K562 (cell line): ENCODE results near the gene C1orf87. TPM values are rescaled to one million over a fixed set of nuclear protein-coding genes. Genes with fewer than 3 reads are reported as not detected.

Source experiments
- ATAC-seq: fragments of 200-7000 bp; cut with Tn5 transposase; 3 replicates; pipeline ENCODE4 v1.9.1; 2020; ENCODE audit warnings: moderate library complexity
- BruUV-seq: library from RNA; stranded (reverse); fragments of 400-500 nt; replicated peaks from 2 replicates; lab custom pipeline; 2021; lab: Mats Ljungman, UMichigan
- CTCF ChIA-PET: fragments of 300-600 bp; formaldehyde crosslinking; extraction: SDS; loops from one replicate; lab custom pipeline; 2021; ENCODE audit warnings: low intra/inter-chr PET ratio; lab: Yijun Ruan, JAX
- POLR2A ChIA-PET: fragments of 300-600, 350-650 bp; sonication (Branson Sonifier 250); formaldehyde crosslinking; extraction: SDS; loops from one replicate; lab custom pipeline; 2021; ENCODE audit warnings: antibody characterized with exemption, inconsistent platforms; lab: Yijun Ruan, JAX
- DNase-seq, 4 experiments: peaks; one replicate each; pipeline versions ENCODE4 v3.0.0 to v3.0.0-alpha.2; 2011 to 2018; ENCODE audit warnings: low spot score in 3 of 4, mixed read lengths in 3 of 4; ENCODE audit errors: extremely low read depth in 1 of 4
- FAIRE-seq: peaks from 2 replicates; lab custom pipeline; 2011; peaks lifted over from hg19 to GRCh38; lab: Jason Lieb, UNC
- H2AFZ ChIP-seq: 2 replicates; pipeline ENCODE4 v1.6.0; 2011; ENCODE audit warnings: low read depth, low read length, control low read depth, inconsistent platforms
- H3K27ac ChIP-seq: fragments of 200-600 bp; 3 replicates; pipeline ENCODE4 v1.8.0; 2011; ENCODE audit warnings: low read depth, mild to moderate bottlenecking, control low read depth, inconsistent platforms, low read length, moderate library complexity, mixed read lengths; ENCODE audit errors: extremely low read depth
- H3K27me3 ChIP-seq, 2 experiments: fragments of 300-600 bp in 1 of 2; 2 replicates in 1 of 2; 3 replicates in 1 of 2; pipeline versions ENCODE4 v1.6.0 to v1.8.0; 2011; ENCODE audit warnings: inconsistent platforms in 2 of 2, low read length in 2 of 2, mild to moderate bottlenecking in 1 of 2, mixed read lengths in 1 of 2, moderate library complexity in 1 of 2; ENCODE audit not compliant: control insufficient read depth in 2 of 2, insufficient read depth in 2 of 2
- H3K36me3 ChIP-seq: fragments of 300-600 bp; 3 replicates; pipeline ENCODE4 v1.8.0; 2011; ENCODE audit warnings: mild to moderate bottlenecking, low read length, inconsistent platforms; ENCODE audit not compliant: control insufficient read depth, insufficient read depth
- H3K4me1 ChIP-seq, 2 experiments: fragments of 200-600 bp in 1 of 2; replicated peaks in 1 of 2; 2 replicates in 1 of 2; 3 replicates in 1 of 2; pipeline versions ENCODE4 v1.5.1 to v1.8.0; 2011; ENCODE audit warnings: inconsistent platforms in 2 of 2, low read length in 2 of 2, mild to moderate bottlenecking in 1 of 2, mixed read lengths in 1 of 2, moderate library complexity in 1 of 2; ENCODE audit not compliant: control insufficient read depth in 2 of 2, insufficient read depth in 2 of 2
- H3K4me2 ChIP-seq: 2 replicates; pipeline ENCODE4 v1.6.1; 2011; ENCODE audit warnings: low read length, control low read depth, inconsistent platforms, mixed read lengths; ENCODE audit not compliant: insufficient read depth
- H3K4me3 ChIP-seq: fragments of 200-600 bp; sonication (generic), shearing (Covaris generic); 2 replicates; pipeline ENCODE4 v1.5.1; 2016; ENCODE audit warnings: control low read depth, inconsistent platforms
- H3K79me2 ChIP-seq: fragments of 200-600 bp; 3 replicates; pipeline ENCODE4 v1.8.0; 2011; ENCODE audit warnings: low read length, inconsistent platforms; ENCODE audit not compliant: control insufficient read depth, insufficient read depth
- H3K9ac ChIP-seq, 2 experiments: 2 replicates each; pipeline versions ENCODE4 v1.6.0 to v1.6.1; 2011; ENCODE audit warnings: low read depth in 2 of 2, low read length in 2 of 2, control low read depth in 1 of 2, inconsistent platforms in 1 of 2, mild to moderate bottlenecking in 1 of 2, mixed read lengths in 1 of 2; ENCODE audit not compliant: insufficient read depth in 1 of 2
- H3K9me1 ChIP-seq: one replicate; pipeline ENCODE4 v1.6.0; 2011; ENCODE audit warnings: inconsistent platforms, mild to moderate bottlenecking, low read length, moderate library complexity; ENCODE audit not compliant: control insufficient read depth, insufficient read depth
- H3K9me3 ChIP-seq: replicated peaks from 2 replicates; pipeline ENCODE4 v1.5.1; 2011; ENCODE audit warnings: low read depth, low read length, inconsistent platforms; ENCODE audit not compliant: control insufficient read depth, insufficient read depth
- H4K20me1 ChIP-seq: replicated peaks from 2 replicates; pipeline ENCODE4 v1.6.1; 2011; ENCODE audit warnings: low read length, inconsistent platforms, mixed read lengths; ENCODE audit not compliant: control insufficient read depth, insufficient read depth
- ARID2 ChIP-seq: fragments of 450-650 bp; IDR thresholded peaks from 2 replicates; pipeline ENCODE4 v1.6.1; 2017; ENCODE audit warnings: antibody characterized with exemption, mild to moderate bottlenecking
- NCOA2 ChIP-seq, 2 experiments: fragments of 450-650 bp; IDR thresholded peaks; 2 replicates each; pipeline ENCODE4 v1.6.1; 2018; ENCODE audit warnings: mild to moderate bottlenecking in 2 of 2, moderate library complexity in 1 of 2; ENCODE audit not compliant: partially characterized antibody in 2 of 2
- ZKSCAN1 ChIP-seq: fragments of 150-350 bp; IDR thresholded peaks from 2 replicates; pipeline ENCODE4 v1.6.1; 2016; ENCODE audit warnings: low read depth, low read length
- ZNF12 ChIP-seq: sonication (generic); formaldehyde crosslinking; IDR thresholded peaks from 2 replicates; pipeline ENCODE4 v1.4.0; 2020; ENCODE audit warnings: mild to moderate bottlenecking, missing genetic modification reagents
- ZNF584 ChIP-seq: fragments of 200-800 bp; sonication (Bioruptor generic); IDR thresholded peaks from 2 replicates; pipeline ENCODE4 v1.6.1; 2016; ENCODE audit warnings: low read depth, mild to moderate bottlenecking, missing genetic modification characterization, missing compliant biosample characterization
- WGBS: fragments of 100-300 bp; shearing (Covaris generic); methylation state at CpG from one replicate; pipeline ENCODE4 v1.1.6; 2016; ENCODE audit warnings: low coverage, mixed read lengths; ENCODE audit not compliant: insufficient coverage; ENCODE audit errors: missing lambda C conversion rate; 5-methylcytosine and 5-hydroxymethylcytosine counted together
- in situ Hi-C: fragments of 300-500 bp; cut with MboI; formaldehyde crosslinking; loops from 4 replicates; pipeline ENCODE4 v1.15.0; 2018; ENCODE audit warnings: inconsistent platforms, mixed read lengths
- intact Hi-C: fragments of 100-400 bp; cut with micrococcal nuclease; formaldehyde crosslinking; loops from 2 replicates; pipeline ENCODE4 v1.14.2; 2022
- polyA plus RNA-seq, 8 experiments: library from polyadenylated mRNA; depleted of rRNA in 4 of 8; stranded (reverse) in 5 of 8; unstranded in 3 of 8; fragments of >200 nt; fragmentation: Nextera tagmentation in 2 of 8; fragmentation: Illumina TruSeq in 1 of 8; extraction: Ambion mirVana in 2 of 8; extraction: Trizol in 1 of 8; gene quantifications; 2 replicates each; pipeline versions ENCODE4 v1.2.1 to v1.2.3, GENCODE V29; 2011 to 2014; ENCODE audit warnings: inconsistent platforms in 1 of 8, missing spikeins in 1 of 8
- total RNA-seq, 7 experiments: library from RNA; depleted of rRNA in 6 of 7; stranded (reverse); fragments of >200 nt in 6 of 7; fragmentation: Illumina TruSeq in 2 of 7; extraction: Trizol in 2 of 7; gene quantifications; 2 replicates each; pipeline versions ENCODE4 v1.2.1 to v1.2.3, GENCODE V29; 2011 to 2021; ENCODE audit warnings: low replicate concordance in 1 of 7
- TF ChIP-seq, protein P1 (sequence below): fragments of 150-350 bp; conservative IDR thresholded peaks from 2 replicates; pipeline ENCODE4 v1.6.1; 2014; ENCODE audit warnings: low read length
- TF ChIP-seq, protein P2 (sequence below): fragments of 450-650 bp; IDR thresholded peaks from 2 replicates; pipeline ENCODE4 v1.6.1; 2018; ENCODE audit warnings: mild to moderate bottlenecking, low read depth; ENCODE audit not compliant: partially characterized antibody

Gene C1orf87
- total and polyA plus RNA-seq, 9 of the 15 experiments (the other 6 are each of a cell fraction or from before 2014, with no cell fraction given) = not detected

DNA sequence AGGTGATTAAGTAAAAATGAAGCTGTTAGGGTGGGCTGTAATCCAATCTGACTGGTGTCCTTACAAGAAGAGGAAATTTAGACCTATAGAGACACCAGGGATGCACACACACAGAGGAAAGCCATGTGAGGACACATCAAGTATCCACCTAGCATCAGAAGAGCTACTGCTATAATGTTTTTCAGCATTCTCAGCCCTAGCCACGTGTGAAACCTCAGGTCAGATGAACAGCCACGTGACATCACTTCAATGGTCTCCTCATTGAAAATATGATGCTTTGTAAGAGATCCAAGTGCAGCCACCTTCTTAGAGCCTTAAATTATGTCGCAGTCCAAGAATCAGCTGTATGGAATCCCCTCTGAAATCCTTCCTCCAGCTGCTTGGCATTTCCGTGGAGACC lies 65.1 kb downstream of the C1orf87 start (continued):
- TF ChIP-seq, protein P1, sequence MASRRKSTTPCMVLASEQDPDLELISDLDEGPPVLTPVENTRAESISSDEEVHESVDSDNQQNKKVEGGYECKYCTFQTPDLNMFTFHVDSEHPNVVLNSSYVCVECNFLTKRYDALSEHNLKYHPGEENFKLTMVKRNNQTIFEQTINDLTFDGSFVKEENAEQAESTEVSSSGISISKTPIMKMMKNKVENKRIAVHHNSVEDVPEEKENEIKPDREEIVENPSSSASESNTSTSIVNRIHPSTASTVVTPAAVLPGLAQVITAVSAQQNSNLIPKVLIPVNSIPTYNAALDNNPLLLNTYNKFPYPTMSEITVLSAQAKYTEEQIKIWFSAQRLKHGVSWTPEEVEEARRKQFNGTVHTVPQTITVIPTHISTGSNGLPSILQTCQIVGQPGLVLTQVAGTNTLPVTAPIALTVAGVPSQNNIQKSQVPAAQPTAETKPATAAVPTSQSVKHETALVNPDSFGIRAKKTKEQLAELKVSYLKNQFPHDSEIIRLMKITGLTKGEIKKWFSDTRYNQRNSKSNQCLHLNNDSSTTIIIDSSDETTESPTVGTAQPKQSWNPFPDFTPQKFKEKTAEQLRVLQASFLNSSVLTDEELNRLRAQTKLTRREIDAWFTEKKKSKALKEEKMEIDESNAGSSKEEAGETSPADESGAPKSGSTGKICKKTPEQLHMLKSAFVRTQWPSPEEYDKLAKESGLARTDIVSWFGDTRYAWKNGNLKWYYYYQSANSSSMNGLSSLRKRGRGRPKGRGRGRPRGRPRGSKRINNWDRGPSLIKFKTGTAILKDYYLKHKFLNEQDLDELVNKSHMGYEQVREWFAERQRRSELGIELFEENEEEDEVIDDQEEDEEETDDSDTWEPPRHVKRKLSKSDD = no peak
- no peak for TF ChIP-seq NCOA2 (IDR thresholded peaks at IDR 0.05; ENCODE audit: partially characterized antibody in 2 of 2)
- TF ChIP-seq ZNF584 = no peak
- TF ChIP-seq ARID2 = no peak
- TF ChIP-seq, protein P2, sequence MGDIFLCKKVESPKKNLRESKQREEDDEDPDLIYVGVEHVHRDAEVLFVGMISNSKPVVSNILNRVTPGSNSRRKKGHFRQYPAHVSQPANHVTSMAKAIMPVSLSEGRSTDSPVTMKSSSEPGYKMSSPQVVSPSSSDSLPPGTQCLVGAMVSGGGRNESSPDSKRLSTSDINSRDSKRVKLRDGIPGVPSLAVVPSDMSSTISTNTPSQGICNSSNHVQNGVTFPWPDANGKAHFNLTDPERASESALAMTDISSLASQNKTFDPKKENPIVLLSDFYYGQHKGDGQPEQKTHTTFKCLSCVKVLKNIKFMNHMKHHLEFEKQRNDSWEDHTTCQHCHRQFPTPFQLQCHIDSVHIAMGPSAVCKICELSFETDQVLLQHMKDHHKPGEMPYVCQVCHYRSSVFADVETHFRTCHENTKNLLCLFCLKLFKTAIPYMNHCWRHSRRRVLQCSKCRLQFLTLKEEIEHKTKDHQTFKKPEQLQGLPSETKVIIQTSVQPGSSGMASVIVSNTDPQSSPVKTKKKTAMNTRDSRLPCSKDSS = no peak
- no peak for TF ChIP-seq ZKSCAN1

DNA sequence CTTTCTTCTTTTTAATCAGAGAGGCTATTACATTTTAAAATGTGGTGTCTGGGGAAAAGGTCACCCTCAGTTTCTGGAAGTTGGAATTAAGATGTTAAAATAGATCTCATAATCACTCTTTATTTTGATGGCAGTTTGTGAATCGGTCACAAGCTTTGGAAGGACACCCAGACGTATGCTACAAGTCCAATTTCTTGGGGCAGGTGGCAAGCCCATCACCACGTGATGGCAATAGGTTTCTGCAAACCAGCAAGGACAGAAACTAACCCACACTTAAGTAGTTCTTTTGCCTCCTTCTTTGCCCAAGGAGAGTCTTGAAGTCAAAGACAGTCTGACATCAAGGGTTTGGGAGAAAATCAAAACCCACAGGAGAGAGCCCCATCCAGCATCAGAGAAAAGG lies 72.9 kb downstream of the C1orf87 start:
- in situ Hi-C loops = no loop called here
- POLR2A ChIA-PET = no interaction called here
- DNase-seq (no peak), FAIRE-seq (no peak)
- no peaks in the 10 kb centered on the region for H4K20me1 ChIP-seq
- H3K4me1 ChIP-seq = no peaks in the 10 kb centered on the region
- TF ChIP-seq ZNF12 = no peak
- TF ChIP-seq, all 486 proteins: peak for 0
- intact Hi-C loops = no loop called here
- no peak overlapping the region for H2AFZ ChIP-seq
- no peaks in the 10 kb centered on the region for H3K36me3 ChIP-seq
- no peaks in the 10 kb centered on the region for H3K9me3 ChIP-seq
- CTCF ChIA-PET = no interaction called here
- no peak overlapping the region for H3K9ac ChIP-seq
- no peak overlapping the region for H3K4me2 ChIP-seq
- no peak for ATAC-seq
- no peaks in the 10 kb centered on the region for H3K79me2 ChIP-seq
- no peaks in the 10 kb centered on the region for H3K9me1 ChIP-seq
- no peaks in the 10 kb centered on the region for H3K27me3 ChIP-seq
- no peak overlapping the region for H3K27ac ChIP-seq
- no peak overlapping the region for H3K4me3 ChIP-seq
- WGBS = 0% methylated on average over 3 of the region's 3 CpGs
- BruUV-seq = no TSS peak
